GM21717 (cell line): ENCODE data around the gene TRIM69.
"Not testable (repeated sequence)": the region's sequence is repeated elsewhere in the genome, so short reads cannot be mapped to it uniquely, and the experiment has no call there.

Experiments
- ATAC-seq: cut with Tn5 transposase; IDR thresholded peaks from one replicate; pipeline ENCODE4 v1.9.1; 2021; ENCODE audit warnings: mild to moderate bottlenecking, moderate library complexity; ENCODE audit not compliant: unreplicated experiment

TRIM69 gene, protein sequence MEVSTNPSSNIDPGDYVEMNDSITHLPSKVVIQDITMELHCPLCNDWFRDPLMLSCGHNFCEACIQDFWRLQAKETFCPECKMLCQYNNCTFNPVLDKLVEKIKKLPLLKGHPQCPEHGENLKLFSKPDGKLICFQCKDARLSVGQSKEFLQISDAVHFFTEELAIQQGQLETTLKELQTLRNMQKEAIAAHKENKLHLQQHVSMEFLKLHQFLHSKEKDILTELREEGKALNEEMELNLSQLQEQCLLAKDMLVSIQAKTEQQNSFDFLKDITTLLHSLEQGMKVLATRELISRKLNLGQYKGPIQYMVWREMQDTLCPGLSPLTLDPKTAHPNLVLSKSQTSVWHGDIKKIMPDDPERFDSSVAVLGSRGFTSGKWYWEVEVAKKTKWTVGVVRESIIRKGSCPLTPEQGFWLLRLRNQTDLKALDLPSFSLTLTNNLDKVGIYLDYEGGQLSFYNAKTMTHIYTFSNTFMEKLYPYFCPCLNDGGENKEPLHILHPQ

DNA sequence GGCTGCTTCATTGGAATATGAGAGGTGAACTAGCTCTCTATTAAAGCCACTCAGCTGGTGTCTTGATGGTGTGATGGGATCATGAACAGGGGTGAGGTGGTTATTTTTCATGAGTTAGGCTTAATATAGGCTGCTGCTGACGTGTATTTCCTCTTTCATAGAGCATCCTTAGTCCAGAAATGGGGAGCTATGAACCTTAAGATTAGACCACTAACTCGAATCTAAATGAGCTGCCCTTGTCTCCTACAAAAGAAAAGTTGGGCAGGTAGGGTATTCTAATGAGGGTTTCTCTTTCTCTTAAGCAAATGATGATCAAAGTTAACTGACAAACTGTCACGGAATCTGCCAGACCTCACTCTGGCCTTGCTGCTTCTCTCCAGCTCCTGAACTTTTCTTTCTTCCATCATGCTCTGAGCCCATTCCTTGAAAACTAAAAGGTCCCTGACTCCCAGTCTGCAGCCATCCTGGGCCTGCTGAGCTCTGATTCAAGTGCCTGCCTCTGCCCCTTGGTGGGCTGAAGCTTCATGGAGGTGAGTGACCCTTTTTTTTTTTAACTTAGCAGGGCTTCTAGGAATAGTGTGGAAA lies at the start of gene TRIM69:
Gene TRIM69 (plus strand): TSS at position 348 of the 585 bp plus-strand sequence. CDS start 177 bp downstream, at position 525.
- ATAC-seq: peak; percentile 18

DNA sequence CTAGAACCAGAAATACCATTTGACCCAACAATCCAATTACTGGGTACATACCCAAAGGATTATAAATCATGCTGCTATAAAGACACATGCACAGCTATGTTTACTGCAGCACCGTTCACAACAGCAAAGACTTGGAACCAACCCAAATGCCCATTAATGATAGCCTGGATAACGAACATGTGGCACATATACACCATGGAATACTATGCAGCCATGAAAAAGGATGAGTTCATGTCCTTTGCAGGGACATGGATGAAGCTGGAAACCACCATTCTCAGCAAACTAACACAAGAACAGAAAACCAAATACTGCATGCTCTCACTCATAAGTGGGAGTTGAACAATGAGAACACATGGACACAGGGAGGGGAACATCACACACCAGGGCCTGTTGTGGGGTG lies 47.0 kb upstream of the TRIM69 start:
- ATAC-seq: not testable (repeated sequence)

DNA sequence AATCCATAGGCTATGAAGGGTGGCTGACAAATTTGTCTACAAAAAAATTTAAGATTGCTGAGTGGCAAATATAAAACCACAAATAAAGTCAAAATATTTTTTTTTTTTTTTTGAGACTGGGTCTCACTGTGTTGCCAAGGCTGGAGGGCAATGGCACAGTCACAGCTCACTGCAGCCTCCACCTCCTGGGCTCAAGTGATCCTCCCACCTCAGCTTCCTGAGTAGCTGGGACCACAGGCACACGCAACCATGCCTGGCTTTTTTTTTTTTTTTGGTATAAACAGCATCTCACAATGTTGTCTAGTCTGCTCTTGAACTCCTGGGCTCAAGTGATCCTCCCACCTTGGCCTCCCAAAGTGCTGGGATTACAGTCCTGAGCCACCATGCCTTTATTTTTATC lies 46.1 kb upstream of the TRIM69 start:
- not testable (repeated sequence) for ATAC-seq

DNA sequence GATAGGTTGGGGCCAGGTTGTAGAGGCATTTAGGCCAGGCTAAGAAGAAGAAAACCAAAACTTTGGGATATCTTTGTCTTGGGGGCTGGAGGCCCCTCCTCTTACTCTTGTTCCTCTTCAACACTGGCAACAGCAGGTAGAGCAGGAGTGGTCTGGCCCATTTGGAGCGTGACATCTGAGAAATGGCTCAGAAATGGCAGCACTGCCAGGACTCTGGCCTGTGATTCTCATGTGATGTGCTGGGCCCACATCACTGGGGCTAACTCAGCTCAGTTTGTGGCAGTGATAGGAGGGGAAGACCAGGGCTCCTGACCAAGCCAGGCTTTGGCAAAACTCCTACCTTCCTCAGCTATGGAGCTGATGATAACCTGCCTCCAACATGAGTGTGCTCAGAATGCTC lies 43.7 kb upstream of the TRIM69 start:
- ATAC-seq: no peak

DNA sequence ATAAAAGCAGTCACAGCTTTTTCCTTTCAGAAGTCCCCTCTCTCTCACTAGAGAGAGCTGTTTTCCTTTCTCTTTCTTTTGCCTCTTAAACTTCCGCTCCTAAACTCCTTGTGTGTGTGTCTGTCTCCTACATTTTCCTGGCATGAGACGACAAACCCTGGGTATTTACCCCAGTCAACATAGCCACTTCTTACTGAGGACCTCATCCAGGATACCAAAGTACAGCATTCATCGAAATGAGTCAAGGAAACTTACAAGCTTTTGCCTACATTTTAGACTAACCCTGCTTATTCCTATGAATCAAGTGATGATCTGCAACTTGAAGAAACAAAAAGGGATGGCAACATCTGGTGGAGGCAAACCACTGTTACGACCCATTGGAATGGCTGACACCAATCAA lies 41.9 kb upstream of the TRIM69 start:
- no peak for ATAC-seq

DNA sequence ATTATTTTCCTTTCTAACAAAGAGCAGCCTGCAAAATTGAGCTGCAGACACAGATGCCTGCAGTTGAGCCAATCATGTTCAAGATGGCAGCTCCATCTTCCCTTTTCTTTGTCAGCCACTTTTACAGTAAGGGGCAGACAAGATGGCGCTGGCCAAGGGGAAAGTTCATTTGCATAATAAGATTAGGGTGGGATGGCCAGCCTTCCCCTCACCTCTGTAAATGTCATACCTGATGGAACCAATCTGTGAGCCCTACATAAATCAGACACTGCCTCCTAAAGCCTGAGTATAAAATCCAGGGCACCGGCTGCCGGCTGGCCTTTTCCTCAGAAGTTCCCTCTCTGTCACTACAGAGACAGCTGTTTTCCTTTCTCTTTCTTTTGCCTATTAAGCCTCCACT lies 41.0 kb upstream of the TRIM69 start:
- no peak for ATAC-seq

DNA sequence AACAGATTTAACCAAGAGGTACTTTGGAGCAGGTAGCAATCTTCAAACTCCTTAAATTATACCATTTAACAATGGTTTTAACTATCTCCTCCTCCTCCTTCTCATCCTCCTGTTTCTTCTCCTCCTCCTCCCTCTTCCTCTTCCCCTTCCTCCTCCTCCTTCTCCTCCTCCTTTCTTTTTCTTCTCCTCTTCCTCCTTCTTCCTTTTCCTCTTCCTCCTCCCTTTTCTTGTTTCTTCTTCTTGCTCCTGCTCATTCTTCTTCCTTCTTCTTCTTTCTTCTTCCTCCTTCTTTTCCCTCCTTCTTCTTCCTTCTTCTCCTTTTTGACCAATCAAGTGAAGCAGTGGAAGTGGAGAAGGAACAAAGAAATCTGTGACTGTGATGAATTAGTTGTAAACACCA lies 39.3 kb upstream of the TRIM69 start:
- ATAC-seq: no peak

DNA sequence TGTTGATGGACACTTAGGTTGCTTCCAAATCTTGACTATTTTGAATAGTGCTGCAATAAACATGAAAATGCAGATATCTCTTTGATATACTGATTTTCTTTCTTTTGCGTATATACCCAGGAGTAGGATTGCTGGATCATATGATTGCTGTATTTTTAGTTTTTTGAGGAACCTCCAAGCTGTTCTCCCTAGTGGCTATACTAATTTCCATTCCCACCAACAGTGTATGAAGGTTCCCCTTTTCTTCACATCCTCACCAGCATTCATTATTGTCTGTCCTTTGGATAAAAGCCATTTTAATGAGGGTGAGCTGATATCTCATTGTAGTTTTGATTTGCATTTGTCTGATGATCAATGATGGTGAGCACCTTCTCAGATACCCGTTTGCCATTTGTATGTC lies 37.7 kb upstream of the TRIM69 start:
- ATAC-seq: no peak

DNA sequence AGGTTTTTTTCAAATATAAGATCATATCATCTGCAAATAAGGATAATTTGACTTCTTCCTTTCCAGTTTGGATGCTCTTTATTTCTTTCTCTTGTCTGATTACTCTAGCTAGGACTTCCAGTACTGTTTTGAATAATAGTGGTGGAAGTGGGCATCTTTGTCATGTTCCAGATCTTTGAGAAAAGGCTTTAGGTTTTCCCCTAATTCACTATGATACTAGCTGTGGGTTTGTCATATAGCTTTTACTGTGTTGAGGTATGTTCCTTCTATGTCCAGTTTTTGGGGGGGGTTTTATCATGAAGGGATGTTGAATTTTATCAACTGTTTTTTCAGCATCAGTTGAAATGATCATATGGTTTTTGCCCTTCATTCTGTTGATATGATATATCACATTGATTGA lies 35.7 kb upstream of the TRIM69 start:
- not testable (repeated sequence) for ATAC-seq

DNA sequence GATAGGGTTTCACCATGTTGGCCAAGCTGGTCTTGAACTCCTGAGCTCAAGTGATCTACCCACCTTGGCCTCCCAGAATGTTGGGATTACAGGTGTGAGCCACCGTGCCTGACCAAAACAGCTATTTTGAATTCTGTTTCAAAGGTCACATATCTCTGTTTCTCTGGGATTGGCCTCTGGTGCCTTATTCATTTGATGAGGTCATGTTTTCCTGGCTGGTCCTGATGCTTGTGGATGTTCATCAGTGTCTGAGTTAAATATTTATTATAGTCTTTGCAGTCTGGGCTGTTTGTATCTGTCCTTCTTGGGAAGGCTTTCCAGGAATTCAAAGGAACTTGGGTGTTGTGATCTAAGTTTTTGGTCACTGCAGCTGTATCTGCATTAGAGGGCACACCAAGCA lies 30.3 kb upstream of the TRIM69 start:
- ATAC-seq: no peak

DNA sequence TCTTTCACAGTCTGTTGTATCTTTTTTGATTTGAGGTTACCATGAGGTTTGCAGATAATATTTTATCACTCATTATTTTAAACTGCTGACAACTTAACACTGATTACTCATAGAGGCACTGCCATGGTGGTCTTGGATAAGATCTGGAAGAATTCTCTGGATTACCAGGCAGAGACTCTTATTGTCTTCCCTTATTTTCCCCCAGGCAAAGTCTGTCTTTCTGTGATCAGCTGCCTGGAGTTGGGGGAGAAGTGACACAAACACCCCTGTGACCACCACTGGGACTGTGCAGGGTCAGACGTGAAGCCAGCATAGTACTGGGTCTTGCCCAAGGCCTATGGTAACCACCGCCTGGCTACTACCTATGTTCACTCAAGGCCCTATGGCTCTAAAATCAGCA lies 29.9 kb upstream of the TRIM69 start:
- no peak for ATAC-seq

DNA sequence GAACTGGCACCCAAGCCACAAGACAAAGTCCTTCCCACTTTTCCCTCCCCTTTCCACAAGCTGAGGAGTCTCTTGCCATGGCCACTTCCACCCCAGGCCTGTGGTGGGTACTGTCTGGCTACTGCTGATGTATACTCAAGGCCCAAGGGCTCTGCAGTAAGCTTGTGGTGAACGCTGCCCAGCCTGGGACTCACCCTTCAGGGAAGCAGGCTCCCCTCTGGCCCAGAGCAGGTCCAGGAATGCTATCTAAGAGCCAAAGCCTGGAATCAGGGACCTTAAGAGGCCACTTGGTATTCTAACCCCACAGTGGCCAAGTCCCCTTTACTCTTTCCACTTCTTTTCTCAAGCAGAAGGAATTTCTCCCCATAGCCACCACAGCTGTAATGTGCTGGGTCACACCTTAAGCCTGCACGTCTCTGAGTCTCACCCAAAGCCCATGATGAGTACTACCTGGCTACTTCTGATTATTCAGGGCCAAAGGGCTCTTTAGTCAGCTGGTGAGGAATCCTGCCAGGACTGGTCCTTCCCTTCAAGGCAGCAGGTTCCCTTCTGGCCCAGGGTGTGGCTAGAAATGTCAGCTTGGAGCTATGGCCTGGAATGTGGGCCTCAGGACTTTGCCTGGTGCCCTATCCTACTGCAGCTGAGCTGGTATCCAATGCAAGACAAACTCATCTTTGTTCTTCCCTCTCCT lies 29.2 kb upstream of the TRIM69 start:
- ATAC-seq: no peak

DNA sequence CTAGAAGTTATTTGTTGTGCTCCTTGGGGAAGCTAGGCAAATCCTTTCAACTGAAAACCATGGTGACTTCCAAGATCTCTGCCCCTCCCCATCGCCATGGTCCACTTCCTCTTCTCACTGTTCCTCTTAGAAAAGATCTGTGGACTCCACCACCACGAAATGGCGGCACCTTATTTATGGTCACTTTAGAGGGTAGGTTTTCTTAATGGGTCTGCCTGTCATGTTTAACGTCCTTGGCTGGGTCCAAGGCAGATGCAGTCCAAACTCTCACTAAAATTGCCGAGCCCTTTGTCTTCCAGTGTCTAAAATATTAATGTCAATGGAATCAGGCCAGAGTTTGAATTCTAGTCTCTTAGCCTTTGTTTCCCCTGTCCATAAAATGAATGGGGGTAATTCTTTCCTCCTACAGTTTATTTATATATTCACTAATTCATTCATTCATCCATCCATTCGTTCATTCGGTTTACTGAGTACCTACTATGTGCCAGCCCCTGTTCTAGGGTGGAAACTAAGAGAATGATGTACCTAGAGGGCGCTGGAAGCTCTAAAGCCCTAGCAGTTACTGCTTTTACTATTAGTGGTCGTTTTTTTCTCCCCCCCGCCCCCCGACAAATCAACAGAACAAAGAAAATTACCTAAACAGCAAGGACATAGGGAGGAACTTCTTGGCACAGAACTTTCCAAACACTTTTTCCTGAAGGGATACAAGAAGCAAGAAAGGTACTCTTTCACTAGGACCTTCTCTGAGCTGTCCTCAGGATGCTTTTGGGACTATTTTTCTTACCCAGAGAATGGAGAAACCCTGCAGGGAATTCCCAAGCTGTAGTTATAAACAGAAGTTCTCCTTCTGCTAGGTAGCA lies 25.9 kb upstream of the TRIM69 start:
- ATAC-seq: no peak

DNA sequence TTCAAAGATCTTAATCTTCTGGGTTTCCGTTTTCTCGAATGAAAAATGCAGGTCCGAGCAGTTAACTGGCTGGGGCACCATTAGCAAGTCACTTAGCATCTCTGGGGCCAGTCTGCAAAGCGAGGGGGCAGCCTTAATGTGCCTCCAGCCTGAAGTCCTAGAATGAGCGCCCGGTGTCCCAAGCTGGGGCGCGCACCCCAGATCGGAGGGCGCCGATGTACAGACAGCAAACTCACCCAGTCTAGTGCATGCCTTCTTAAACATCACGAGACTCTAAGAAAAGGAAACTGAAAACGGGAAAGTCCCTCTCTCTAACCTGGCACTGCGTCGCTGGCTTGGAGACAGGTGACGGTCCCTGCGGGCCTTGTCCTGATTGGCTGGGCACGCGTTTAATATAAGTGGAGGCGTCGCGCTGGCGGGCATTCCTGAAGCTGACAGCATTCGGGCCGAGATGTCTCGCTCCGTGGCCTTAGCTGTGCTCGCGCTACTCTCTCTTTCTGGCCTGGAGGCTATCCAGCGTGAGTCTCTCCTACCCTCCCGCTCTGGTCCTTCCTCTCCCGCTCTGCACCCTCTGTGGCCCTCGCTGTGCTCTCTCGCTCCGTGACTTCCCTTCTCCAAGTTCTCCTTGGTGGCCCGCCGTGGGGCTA lies 25.1 kb upstream of the TRIM69 start, which contains the start of the genes B2M and PATL2:
Gene B2M (plus strand): TSS at position 422 of the 647 bp plus-strand sequence. CDS start 30 bp downstream, at position 452.
Gene PATL2 (minus strand): TSS at position 228 of the 647 bp plus-strand sequence. CDS start 34,833 bp downstream, outside the sequence.
- ATAC-seq: peak; percentile 78

DNA sequence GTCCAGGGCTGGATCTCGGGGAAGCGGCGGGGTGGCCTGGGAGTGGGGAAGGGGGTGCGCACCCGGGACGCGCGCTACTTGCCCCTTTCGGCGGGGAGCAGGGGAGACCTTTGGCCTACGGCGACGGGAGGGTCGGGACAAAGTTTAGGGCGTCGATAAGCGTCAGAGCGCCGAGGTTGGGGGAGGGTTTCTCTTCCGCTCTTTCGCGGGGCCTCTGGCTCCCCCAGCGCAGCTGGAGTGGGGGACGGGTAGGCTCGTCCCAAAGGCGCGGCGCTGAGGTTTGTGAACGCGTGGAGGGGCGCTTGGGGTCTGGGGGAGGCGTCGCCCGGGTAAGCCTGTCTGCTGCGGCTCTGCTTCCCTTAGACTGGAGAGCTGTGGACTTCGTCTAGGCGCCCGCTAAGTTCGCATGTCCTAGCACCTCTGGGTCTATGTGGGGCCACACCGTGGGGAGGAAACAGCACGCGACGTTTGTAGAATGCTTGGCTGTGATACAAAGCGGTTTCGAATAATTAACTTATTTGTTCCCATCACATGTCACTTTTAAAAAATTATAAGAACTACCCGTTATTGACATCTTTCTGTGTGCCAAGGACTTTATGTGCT lies 24.5 kb upstream of the TRIM69 start:
- peak; percentile 20 for ATAC-seq

DNA sequence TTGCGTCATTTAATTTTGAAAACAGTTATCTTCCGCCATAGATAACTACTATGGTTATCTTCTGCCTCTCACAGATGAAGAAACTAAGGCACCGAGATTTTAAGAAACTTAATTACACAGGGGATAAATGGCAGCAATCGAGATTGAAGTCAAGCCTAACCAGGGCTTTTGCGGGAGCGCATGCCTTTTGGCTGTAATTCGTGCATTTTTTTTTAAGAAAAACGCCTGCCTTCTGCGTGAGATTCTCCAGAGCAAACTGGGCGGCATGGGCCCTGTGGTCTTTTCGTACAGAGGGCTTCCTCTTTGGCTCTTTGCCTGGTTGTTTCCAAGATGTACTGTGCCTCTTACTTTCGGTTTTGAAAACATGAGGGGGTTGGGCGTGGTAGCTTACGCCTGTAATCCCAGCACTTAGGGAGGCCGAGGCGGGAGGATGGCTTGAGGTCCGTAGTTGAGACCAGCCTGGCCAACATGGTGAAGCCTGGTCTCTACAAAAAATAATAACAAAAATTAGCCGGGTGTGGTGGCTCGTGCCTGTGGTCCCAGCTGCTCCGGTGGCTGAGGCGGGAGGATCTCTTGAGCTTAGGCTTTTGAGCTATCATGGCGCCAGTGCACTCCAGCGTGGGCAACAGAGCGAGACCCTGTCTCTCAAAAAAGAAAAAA lies 23.9 kb upstream of the TRIM69 start:
- ATAC-seq: no peak

DNA sequence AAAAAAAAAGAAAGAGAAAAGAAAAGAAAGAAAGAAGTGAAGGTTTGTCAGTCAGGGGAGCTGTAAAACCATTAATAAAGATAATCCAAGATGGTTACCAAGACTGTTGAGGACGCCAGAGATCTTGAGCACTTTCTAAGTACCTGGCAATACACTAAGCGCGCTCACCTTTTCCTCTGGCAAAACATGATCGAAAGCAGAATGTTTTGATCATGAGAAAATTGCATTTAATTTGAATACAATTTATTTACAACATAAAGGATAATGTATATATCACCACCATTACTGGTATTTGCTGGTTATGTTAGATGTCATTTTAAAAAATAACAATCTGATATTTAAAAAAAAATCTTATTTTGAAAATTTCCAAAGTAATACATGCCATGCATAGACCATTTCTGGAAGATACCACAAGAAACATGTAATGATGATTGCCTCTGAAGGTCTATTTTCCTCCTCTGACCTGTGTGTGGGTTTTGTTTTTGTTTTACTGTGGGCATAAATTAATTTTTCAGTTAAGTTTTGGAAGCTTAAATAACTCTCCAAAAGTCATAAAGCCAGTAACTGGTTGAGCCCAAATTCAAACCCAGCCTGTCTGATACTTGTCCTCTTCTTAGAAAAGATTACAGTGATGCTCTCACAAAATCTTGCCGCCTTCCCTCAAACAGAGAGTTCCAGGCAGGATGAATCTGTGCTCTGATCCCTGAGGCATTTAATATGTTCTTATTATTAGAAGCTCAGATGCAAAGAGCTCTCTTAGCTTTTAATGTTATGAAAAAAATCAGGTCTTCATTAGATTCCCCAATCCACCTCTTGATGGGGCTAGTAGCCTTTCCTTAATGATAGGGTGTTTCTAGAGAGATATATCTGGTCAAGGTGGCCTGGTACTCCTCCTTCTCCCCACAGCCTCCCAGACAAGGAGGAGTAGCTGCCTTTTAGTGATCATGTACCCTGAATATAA lies 23.0 kb upstream of the TRIM69 start:
- no peak for ATAC-seq
